BE2C (cell line): ENCODE results near the gene ABHD15.

ENCODE experiments used
- DNase-seq: peaks from one replicate; pipeline ENCODE4 v3.0.0-alpha.2; 2020
- H3K27me3 ChIP-seq: fragments of 250-450 bp; sonication (Bioruptor Pico); 2 replicates; pipeline ENCODE4 v1.5.1; 2020; ENCODE audit warnings: mild to moderate bottlenecking
- H3K36me3 ChIP-seq: fragments of 250-450 bp; sonication (Bioruptor Pico); 2 replicates; pipeline ENCODE4 v1.5.1; 2020; ENCODE audit warnings: mild to moderate bottlenecking
- H3K4me1 ChIP-seq: fragments of 250-450 bp; sonication (Bioruptor Pico); 2 replicates; pipeline ENCODE4 v1.5.1; 2020
- H3K4me3 ChIP-seq: 2 replicates; pipeline ENCODE4 v1.5.1; 2011; ENCODE audit warnings: low read depth, low read length
- H3K9me3 ChIP-seq: fragments of 250-450 bp; sonication (Bioruptor Pico); 2 replicates; pipeline ENCODE4 v1.5.1; 2020
- TF ChIP-seq, protein P1 (sequence below): IDR thresholded peaks from 2 replicates; pipeline ENCODE4 v1.5.1; 2012; ENCODE audit warnings: mild to moderate bottlenecking, low read depth, low read length

ABHD15 gene

DNA sequence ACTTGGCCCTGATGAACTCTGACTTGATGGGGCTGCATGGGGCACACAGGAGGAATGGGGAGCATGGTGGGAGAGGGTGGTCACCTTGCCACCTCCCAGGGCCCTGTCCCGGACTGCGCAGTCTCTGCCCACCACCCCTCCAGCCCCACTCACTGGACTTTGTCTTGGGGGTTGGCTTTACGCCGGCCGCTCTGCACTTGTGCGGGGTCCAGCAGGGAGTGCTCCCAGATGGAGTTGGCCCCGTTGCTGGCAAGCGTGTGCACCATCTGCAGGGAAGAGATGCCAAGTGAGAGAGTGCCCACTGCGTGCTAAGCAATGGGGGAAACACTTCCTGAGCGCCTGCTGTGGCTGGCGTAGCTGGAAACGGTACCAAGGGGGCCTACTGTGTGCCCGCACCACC is 15.9 kb upstream of the ABHD15 start:
- H3K36me3 ChIP-seq = peaks cover 3% of the 10 kb centered on the region; the same call in 1 of the 2 replicates
- H3K27me3 ChIP-seq = no peaks in the 10 kb centered on the region
- TF ChIP-seq, protein P1, sequence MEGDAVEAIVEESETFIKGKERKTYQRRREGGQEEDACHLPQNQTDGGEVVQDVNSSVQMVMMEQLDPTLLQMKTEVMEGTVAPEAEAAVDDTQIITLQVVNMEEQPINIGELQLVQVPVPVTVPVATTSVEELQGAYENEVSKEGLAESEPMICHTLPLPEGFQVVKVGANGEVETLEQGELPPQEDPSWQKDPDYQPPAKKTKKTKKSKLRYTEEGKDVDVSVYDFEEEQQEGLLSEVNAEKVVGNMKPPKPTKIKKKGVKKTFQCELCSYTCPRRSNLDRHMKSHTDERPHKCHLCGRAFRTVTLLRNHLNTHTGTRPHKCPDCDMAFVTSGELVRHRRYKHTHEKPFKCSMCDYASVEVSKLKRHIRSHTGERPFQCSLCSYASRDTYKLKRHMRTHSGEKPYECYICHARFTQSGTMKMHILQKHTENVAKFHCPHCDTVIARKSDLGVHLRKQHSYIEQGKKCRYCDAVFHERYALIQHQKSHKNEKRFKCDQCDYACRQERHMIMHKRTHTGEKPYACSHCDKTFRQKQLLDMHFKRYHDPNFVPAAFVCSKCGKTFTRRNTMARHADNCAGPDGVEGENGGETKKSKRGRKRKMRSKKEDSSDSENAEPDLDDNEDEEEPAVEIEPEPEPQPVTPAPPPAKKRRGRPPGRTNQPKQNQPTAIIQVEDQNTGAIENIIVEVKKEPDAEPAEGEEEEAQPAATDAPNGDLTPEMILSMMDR = no peak
- H3K4me1 ChIP-seq = no peaks in the 10 kb centered on the region
- no peaks in the 10 kb centered on the region for H3K9me3 ChIP-seq
- DNase-seq = no peak
- no peak overlapping the region for H3K4me3 ChIP-seq

DNA sequence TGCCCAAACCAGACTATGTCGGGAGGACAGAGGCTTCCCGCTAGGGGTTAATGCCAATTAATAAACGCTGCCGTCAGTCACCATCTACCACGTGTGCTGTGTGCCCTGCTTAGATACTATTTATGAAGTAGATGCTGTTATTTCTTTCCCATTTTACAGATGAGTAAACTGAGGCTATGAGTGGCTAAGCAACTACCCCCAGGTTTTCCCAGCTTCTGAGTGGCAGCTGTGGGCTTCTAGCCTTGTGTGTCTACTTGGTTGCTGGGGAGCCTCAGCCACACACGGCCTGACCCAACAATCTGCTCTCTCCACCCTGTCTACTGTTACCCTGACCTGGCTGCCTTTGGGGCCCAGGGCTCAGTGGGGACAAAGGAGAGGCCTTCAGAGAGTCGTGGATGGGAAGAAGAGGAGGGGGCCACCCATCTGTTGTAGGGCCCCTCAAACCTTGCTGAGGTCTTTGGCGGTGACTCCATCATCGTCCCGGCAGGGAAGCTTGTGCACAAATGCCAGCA is 15.5 kb upstream of the ABHD15 start:
- Histone ChIP-seq H3K27me3 (no peaks in the 10 kb centered on the region), H3K36me3 (peaks cover 3% of the 10 kb centered on the region; the same call in 1 of the 2 replicates), H3K4me3 (no peak overlapping the region), H3K9me3 (no peaks in the 10 kb centered on the region), H3K4me1 (no peaks in the 10 kb centered on the region)
- TF ChIP-seq, protein P1 = no peak
- no peak for DNase-seq

- Histone ChIP-seq H3K4me3 (no peak overlapping the region), H3K4me1 (no peaks in the 10 kb centered on the region), H3K36me3 (peaks cover 3% of the 10 kb centered on the region; the same call in 1 of the 2 replicates), H3K9me3 (no peaks in the 10 kb centered on the region), H3K27me3 (no peaks in the 10 kb centered on the region)
- TF ChIP-seq, protein P1 = no peak
- no peak for DNase-seq
Observed at GRCh38 chr17:29581583-29582253, 14.9 kb upstream of the ABHD15 start.

DNA sequence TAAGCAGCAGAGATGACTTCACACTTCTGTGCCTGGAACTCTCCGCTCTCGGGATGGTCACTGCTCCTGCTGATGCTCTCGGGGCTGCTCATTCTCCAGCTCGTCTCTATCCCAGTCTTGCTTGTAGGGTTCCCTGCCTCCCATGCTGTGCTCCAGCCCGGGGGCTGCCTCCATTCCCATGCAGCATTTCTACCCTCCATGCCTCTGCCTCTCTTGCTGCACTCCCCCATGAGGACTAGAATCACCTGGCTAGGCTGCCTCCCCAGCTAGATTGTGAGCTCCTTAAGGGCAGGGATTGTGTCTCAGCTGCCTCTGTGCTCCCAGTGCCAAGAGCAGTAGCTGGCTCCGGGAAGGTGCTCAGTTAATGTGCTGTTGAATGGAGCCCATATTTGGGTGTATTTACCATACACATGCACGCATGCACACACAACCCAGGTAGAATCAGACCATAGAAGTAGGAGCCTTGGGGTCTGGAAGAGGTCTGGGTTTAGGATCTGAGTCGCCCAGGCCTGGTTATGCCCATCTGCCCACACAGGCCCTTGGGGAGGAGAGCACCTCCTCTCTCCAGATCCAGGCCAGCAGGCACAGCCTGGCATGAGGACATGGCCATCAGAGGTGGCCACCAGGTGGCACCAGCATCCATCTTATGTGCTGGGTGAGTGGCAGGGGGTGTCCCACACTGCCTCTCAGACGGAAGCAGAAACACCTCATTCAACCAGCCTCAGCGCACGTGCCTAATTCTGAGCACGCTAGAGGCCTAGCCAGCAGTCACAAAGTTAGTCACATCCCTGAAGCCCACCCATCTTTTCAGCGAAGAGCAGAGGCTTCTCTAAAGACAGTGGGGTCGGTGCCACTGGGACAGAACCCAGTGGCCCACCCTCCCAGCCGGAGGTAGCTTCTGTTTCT is 13.3 kb upstream of the ABHD15 start:
- DNase-seq = peak; percentile 79
- Histone ChIP-seq H3K4me1 (no peaks in the 10 kb centered on the region), H3K27me3 (no peaks in the 10 kb centered on the region), H3K36me3 (peaks cover 3% of the 10 kb centered on the region; the same call in 1 of the 2 replicates), H3K9me3 (no peaks in the 10 kb centered on the region), H3K4me3 (no peak overlapping the region)
- TF ChIP-seq, protein P1 = peak; percentile 79

GRCh38 chr17:29578626-29579485 is 12.0 kb upstream of the ABHD15 start:
- Histone ChIP-seq H3K27me3 (no peaks in the 10 kb centered on the region), H3K4me1 (no peaks in the 10 kb centered on the region), H3K4me3 (no peak overlapping the region), H3K36me3 (peaks cover 3% of the 10 kb centered on the region; the same call in 1 of the 2 replicates), H3K9me3 (no peaks in the 10 kb centered on the region)
- TF ChIP-seq, protein P1 = no peak
- DNase-seq = no peak
